Esophagus squamous epithelium (tissue), 5 donors: ENCODE measurements around the gene ADAMTSL3. TPM values are rescaled to one million over a fixed set of nuclear protein-coding genes. Genes with fewer than 3 reads are reported as not detected.

ENCODE experiments used
- DNase-seq: peaks from one replicate; lab custom pipeline; 2025; lab: John Stamatoyannopoulos, UW
- H3K27ac ChIP-seq, 4 donors: fragments of 200-600 bp; sonication (generic); one replicate each; pipeline ENCODE4 v1.5.1; 2016 to 2019; ENCODE audit warnings: mild to moderate bottlenecking in 1 of 4
- H3K27me3 ChIP-seq, 4 donors: fragments of 200-600 bp; sonication (generic); 1 replicate in 3 of 4; 2 replicates in 1 of 4; pipeline versions ENCODE4 v1.5.1 to v1.6.0; 2017 to 2021; ENCODE audit warnings: antibody characterized with exemption in 1 of 4
- H3K36me3 ChIP-seq, 3 donors: fragments of 200-600 bp; sonication (generic); one replicate each; pipeline ENCODE4 v1.5.1; 2016 to 2019
- H3K4me1 ChIP-seq, 3 donors: fragments of 200-600 bp; sonication (generic); one replicate each; pipeline ENCODE4 v1.5.1; 2017 to 2019
- H3K4me3 ChIP-seq, 4 donors: fragments of 200-600 bp; sonication (generic); 1 replicate in 3 of 4; 2 replicates in 1 of 4; pipeline ENCODE4 v1.5.1; 2016 to 2019; ENCODE audit warnings: mild to moderate bottlenecking in 2 of 4, moderate library complexity in 1 of 4
- H3K9me3 ChIP-seq, 3 donors: fragments of 200-600 bp; sonication (generic); one replicate each; pipeline ENCODE4 v1.5.1; 2016 to 2019
- CTCF ChIP-seq, 6 experiments: fragments of 450-650 bp in 4 of 6; fragments of 200-600 bp in 2 of 6; sonication (generic) in 2 of 6; IDR thresholded peaks; one replicate each; pipeline ENCODE4 v1.5.1; 2016 to 2019; ENCODE audit warnings: antibody characterized with exemption in 6 of 6, mild to moderate bottlenecking in 4 of 6, moderate library complexity in 4 of 6
- POLR2A ChIP-seq, 4 donors: fragments of 450-650 bp; IDR thresholded peaks; one replicate each; pipeline ENCODE4 v1.6.1; 2017; ENCODE audit warnings: antibody characterized with exemption in 4 of 4, mild to moderate bottlenecking in 4 of 4, moderate library complexity in 3 of 4
- WGBS, 2 donors: methylation state at CpG; one replicate each; pipeline ENCODE4 v1.1.5; 2018; 5-methylcytosine and 5-hydroxymethylcytosine counted together
- intact Hi-C: fragments of 100-400 bp; cut with DNase I; formaldehyde crosslinking; loops from one replicate; pipeline ENCODE4 v1.15.0; 2022
- total RNA-seq, 4 donors: library from RNA; depleted of rRNA; stranded (reverse); fragments of >200 nt; gene quantifications; one replicate each; pipeline ENCODE4 v1.1.0, GENCODE V29; 2016
- donor health status: DM: yes; HTN: yes; CAD: no.

Gene ADAMTSL3
- total RNA-seq, 4 donors from 2014 or later: 0.11 to 3.2 (median 0.79) TPM

GRCh38 chr15:83943043-83943442 lies 289.1 kb downstream of the ADAMTSL3 start:
- 78 to 79% methylated on average over 3 of the region's 3 CpGs for WGBS, 2 donors
- no peaks in the 10 kb centered on the region for H3K9me3 ChIP-seq
- H3K4me1 ChIP-seq: no peaks in the 10 kb centered on the region
- H3K27me3 ChIP-seq: no peaks in the 10 kb centered on the region
- H3K36me3 ChIP-seq: no peaks in the 10 kb centered on the region
- intact Hi-C loops: no loop called here
- no peak for DNase-seq
- TF ChIP-seq CTCF (IDR thresholded peaks at IDR 0.05) (no peak), POLR2A (IDR thresholded peaks at IDR 0.05) (no peak)
- no peak overlapping the region for H3K4me3 ChIP-seq
- H3K27ac ChIP-seq: no peak overlapping the region

- Histone ChIP-seq H3K27me3 (no peaks in the 10 kb centered on the region), H3K4me3 (no peak overlapping the region), H3K36me3 (no peaks in the 10 kb centered on the region), H3K27ac (no peak overlapping the region), H3K9me3 (no peaks in the 10 kb centered on the region), H3K4me1 (no peaks in the 10 kb centered on the region)
- no peak for DNase-seq
- TF ChIP-seq CTCF (IDR thresholded peaks at IDR 0.05) (no peak), POLR2A (IDR thresholded peaks at IDR 0.05) (no peak)
- WGBS, 2 donors: 60 to 77% methylated on average over 4 of the region's 4 CpGs
- intact Hi-C loops: no loop called here
Observed at GRCh38 chr15:83943849-83944404, 290.0 kb downstream of the ADAMTSL3 start.

DNA sequence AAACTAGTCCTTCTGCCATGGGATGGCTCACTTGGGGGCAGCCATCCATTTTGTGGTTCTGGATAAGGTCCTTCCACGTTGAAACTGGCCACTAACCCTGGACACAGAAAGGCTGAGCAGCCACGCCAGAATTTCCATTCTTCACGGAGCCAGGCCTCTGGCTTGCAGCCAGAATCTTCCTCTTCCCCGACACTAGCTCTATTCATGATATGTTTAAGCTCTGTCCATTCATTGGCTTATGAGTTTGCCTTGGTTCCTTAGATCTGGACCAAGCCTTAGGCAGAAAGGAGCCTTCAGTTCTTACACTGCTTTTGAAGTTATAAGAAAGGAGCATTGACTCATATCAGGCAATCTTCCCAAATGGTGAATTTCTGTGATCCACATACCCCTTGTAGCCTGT lies 293.2 kb downstream of the ADAMTSL3 start:
- TF ChIP-seq POLR2A (IDR thresholded peaks at IDR 0.05): no peak
- no peak for TF ChIP-seq CTCF (IDR thresholded peaks at IDR 0.05)
- intact Hi-C loops: no loop called here
- 36 to 61% methylated on average over 4 of the region's 4 CpGs for WGBS, 2 donors
- Histone ChIP-seq H3K4me1 (no peaks in the 10 kb centered on the region), H3K27ac (no peak overlapping the region), H3K9me3 (no peaks in the 10 kb centered on the region), H3K4me3 (no peak overlapping the region), H3K27me3 (no peaks in the 10 kb centered on the region), H3K36me3 (no peaks in the 10 kb centered on the region)
- DNase-seq: no peak

GRCh38 chr15:83954506-83954905 lies 300.6 kb downstream of the ADAMTSL3 start:
- Histone ChIP-seq H3K4me3 (no peak overlapping the region), H3K27me3 (no peaks in the 10 kb centered on the region), H3K4me1 (no peaks in the 10 kb centered on the region), H3K36me3 (no peaks in the 10 kb centered on the region), H3K27ac (no peak overlapping the region), H3K9me3 (no peaks in the 10 kb centered on the region)
- TF ChIP-seq POLR2A (IDR thresholded peaks at IDR 0.05) (no peak), CTCF (IDR thresholded peaks at IDR 0.05) (no peak)
- intact Hi-C loops: no loop called here
- DNase-seq: no peak

DNA sequence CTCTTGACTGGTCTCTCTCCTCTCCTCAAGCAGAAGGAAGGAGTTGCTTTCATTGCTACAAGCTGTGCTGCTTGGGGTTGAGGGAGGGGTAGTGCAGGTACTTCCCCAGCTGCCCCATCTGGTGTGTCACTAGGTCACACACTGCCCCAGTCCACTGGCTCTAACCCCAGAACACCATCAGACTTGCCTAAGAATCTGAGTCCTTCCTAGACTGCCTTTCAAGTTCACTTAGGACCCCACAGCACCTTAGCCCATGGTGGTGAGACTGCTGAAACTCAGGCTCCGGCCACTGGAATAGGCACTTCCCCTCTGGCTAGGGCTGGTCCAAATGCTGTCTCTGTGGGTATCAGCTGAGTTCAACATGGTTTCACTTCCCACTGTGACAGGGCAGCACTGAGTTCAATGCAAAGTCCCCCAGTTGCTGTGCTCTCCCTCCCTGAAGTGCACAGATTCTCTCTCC lies 301.9 kb downstream of the ADAMTSL3 start:
- no peak for TF ChIP-seq POLR2A (IDR thresholded peaks at IDR 0.05)
- no peak for TF ChIP-seq CTCF (IDR thresholded peaks at IDR 0.05)
- Histone ChIP-seq H3K9me3 (no peaks in the 10 kb centered on the region), H3K36me3 (no peaks in the 10 kb centered on the region), H3K4me1 (no peaks in the 10 kb centered on the region), H3K27me3 (no peaks in the 10 kb centered on the region), H3K4me3 (no peak overlapping the region), H3K27ac (no peak overlapping the region)
- intact Hi-C loops: no loop called here
- WGBS, 2 donors: 86% methylated on average over 1 of the region's 1 CpG; no CpG with 5 or more reads in 1 of the 2 donors
- no peak for DNase-seq
